ENCODE results near the gene PILRB.
"Not testable (repeated sequence)": the region's sequence is repeated elsewhere in the genome, so short reads cannot be mapped to it uniquely, and the experiment has no call there.

The PILRB gene

GRCh38 chr7:100358027-100358856 is at the start of gene PILRB:
Gene PILRB, plus strand, starts transcription at chr7:100358117. Its CDS starts 186 bp downstream, at chr7:100358303.
- DNase-seq (ENCODE audit: low spot score), result no peak
- FAIRE-seq, result no peak

- not testable (repeated sequence) for FAIRE-seq; DNase-seq (ENCODE audit: low spot score)
Observed at GRCh38 chr7:100318329-100318728, 39.6 kb upstream of the PILRB start.

- FAIRE-seq, result peak; percentile 67
- not testable (repeated sequence) for DNase-seq (ENCODE audit: low spot score)
Observed at GRCh38 chr7:100321648-100322047, 36.3 kb upstream of the PILRB start.

DNA sequence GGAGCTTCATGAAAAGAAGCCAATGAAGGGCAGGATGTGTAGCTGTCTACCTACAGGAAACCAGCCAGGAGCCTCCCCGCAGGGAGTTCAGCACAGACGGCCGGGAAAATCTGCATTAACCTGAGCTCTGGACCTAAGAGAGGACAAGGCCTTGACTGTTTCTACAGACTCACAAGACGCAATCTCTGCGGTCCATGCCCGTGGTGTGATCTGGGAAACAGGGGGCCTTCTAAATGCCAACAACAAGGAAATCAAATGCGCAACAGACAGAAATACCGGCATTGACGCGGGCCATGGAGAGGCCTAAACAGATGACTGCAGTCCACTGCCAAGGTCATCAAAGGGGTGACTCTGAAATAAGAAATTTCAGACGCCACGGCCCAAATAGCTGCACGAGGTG is 33.7 kb upstream of the PILRB start:
- FAIRE-seq; DNase-seq (ENCODE audit: low spot score): not testable (repeated sequence)

DNA sequence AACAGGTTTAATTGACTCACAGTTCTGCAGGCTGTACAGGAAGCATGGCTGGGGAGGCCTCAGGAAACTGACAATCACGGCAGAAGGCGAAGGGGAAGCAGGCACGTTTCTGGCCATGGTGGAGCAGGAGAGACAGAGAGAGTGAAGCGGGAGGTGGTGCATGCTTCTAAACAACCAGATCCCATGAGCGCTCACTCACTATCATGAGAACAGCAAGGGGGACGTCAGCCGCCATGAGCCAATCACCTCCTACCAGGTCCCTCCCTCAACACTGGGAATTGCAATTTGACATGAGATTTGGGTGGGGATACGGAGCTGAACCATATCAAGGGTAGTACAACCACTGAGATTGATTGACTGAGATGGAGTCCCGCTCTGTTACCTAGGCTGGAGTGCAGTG is 32.2 kb upstream of the PILRB start:
- FAIRE-seq; DNase-seq (ENCODE audit: low spot score): not testable (repeated sequence)

GRCh38 chr7:100326914-100327313 is 31.0 kb upstream of the PILRB start:
- not testable (repeated sequence) for DNase-seq (ENCODE audit: low spot score); FAIRE-seq

DNA sequence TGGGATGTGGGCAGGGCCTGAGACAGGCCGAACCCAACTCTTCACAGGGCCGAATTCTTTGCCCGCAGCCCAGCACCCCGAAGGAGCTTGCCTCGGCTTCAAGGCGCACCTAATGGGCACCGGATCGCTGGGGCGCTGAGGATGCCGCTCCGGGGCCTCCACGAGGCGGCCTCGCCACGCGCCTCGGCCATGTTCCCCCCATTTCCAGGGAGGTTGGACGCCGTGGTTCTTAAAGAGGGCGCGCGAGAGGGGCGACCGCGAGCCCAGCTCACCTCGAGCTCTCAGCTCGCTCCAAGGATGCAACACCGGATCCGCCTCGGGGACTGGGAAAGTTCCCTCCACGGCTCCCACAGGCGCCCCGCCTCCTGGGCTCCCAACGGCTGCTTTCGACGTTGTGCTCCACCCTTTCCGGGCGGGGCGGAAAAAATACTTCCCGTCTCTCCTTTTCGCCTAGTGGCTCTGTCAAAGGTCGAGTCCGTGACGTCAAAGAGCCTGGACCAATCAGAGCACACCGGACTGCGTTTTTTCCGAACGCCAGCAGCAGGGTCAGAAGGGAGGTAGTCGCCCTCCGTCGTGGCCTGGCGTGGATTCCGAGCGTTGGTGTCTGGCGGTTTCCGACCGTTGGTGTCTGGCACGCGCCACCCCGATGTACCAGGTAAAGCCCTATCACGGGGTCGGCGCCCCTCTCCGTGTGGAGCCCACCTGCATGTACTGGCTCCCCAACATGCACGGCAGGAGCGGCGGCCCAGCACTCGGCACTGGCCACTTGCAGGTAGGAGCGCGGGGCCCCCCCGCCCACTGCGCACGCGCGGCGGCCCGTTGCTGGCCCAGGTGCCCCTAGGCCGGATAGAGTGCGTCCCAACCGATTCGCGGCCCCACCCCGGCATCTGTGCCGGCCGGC is 22.1 kb upstream of the PILRB start:
- FAIRE-seq (peak; percentile 97), DNase-seq (ENCODE audit: low spot score) (peak; percentile 92)

DNA sequence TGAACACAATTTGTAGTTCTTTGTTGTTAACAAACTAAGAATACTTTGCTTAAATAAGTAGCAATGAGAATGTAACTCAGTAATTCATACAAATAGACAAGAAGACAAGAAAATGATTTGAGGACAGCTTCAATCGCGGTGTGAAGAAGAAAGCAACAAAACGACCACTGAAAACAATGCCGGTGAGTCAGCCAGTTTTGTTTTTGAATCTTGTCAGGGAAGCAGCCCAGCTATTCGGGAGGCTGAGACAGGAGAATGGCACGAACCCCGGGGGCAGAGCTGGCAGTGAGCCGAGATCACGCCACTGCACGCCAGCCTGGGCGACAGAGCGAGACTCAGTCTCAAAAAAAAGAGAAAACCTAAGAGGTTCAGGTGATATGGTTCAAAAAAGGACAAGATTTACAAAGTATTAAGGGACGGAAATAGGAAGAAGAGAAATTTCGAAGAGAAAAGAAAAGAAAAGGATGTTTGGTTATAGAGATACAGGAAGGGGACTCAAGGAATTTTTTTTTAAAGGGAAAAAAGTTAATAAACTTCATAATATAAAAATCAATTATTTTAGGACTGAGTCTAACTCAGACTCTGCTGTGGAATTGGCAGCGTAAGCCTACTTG is 19.7 kb upstream of the PILRB start:
- not testable (repeated sequence) for FAIRE-seq

DNA sequence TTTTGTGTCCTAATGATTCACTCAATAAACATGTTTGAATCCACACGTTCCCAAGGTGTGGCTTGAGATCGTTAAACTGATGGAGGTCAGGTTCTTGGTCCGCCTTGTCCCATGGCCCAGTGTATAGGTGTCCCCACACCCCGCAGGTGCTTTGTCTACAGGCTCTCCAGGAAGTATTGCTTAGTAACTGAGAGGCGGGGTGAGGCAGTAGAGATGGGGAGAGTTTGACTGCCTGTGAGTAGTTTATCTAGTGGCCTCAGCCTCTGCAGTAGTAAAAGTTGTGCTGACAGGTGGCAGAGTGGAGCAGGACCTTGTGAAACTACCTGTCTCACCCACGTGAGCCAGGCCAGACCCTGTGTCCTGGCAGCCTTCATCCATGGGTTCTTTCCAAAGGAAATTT is 16.6 kb upstream of the PILRB start:
- DNase-seq (ENCODE audit: low spot score); FAIRE-seq: not testable (repeated sequence)

More for the DNA sequence above, 19.7 kb upstream of the PILRB start:
- DNase-seq (ENCODE audit: low spot score), result not testable (repeated sequence)

GRCh38 chr7:100342765-100343164 is 15.2 kb upstream of the PILRB start:
- no peak for FAIRE-seq
- DNase-seq (ENCODE audit: low spot score), result no peak

- not testable (repeated sequence) for DNase-seq (ENCODE audit: low spot score); FAIRE-seq
Observed at GRCh38 chr7:100344124-100344559, 13.8 kb upstream of the PILRB start.

- FAIRE-seq, result not testable (repeated sequence)
- DNase-seq (ENCODE audit: low spot score), result peak; percentile 81
Observed at GRCh38 chr7:100344560-100345287, 13.2 kb upstream of the PILRB start.

GRCh38 chr7:100345288-100345672 is 12.6 kb upstream of the PILRB start:
- FAIRE-seq, result peak; percentile 60
- DNase-seq (ENCODE audit: low spot score), result peak; percentile 60

DNA sequence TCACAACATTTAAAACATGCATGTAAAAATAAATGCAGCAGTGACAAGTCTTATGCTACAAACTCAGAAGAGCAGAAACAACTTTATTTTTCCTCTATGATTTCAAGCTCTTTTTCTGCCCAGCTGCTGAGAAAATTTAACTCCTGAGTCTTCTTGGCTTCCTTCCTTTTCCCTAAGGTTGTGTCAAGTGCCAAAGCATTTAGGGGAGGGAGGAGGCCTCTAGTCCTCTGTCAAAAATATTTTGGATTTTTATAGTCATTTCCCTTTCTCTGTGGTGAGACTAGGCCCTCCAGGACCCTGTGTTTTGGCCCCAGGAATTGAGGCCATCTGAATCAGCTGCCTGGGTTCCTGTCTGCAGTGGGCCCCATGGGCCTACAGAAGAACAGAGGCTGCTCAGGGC is 11.0 kb upstream of the PILRB start:
- DNase-seq (ENCODE audit: low spot score), result no peak
- no peak for FAIRE-seq

DNA sequence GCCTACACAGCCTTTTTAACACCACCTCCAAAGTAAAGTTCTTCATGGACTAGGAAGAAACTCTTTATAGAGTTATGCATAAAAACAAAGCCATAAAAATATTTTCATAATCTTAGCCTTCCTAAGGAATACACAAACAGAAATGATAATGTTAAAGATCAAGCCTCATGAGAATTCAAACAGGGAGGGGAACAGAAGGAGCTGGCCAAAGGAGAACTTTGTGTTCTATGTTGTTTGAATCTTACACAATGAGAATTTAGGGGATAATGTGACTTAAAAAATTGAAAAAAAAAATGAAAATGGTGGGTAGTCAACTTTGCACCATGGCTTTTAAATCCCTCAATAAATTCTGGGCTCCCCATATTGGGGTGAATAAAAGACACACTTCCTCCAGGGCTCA is 9.1 kb upstream of the PILRB start:
- DNase-seq (ENCODE audit: low spot score), result no peak
- no peak for FAIRE-seq

GRCh38 chr7:100349757-100350156 is 8.2 kb upstream of the PILRB start:
- no peak for DNase-seq (ENCODE audit: low spot score)
- no peak for FAIRE-seq

- FAIRE-seq, result no peak
Observed at GRCh38 chr7:100351657-100352058, 6.3 kb upstream of the PILRB start.

DNA sequence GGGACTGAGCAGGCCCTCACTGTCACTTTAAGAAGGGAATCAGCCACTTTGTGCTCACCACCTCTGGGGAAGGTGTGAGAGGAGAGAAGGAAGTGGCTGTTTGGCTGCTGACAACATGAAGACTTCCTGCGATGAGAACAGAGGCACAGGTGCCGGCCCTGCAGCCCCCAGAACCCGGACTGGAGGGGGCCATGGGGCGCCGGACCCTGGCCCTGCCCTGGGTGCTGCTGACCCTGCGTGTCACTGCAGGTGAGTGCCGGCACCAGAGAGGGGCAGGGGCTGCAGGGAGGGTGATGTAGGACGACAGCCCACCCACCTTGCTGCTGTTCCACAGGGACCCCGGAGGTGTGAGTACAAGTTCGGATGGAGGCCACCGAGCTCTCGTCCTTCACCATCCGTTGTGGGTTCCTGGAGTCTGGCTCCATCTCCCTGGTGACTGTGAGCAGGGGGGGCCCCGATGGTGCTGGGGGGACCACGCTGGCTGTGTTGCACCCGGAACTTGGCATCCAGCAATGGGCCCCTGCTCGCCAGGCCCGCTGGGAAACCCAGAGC is 5.6 kb upstream of the PILRB start:
- not testable (repeated sequence) for FAIRE-seq; DNase-seq (ENCODE audit: low spot score)

More at GRCh38 chr7:100351657-100352058, 6.3 kb upstream of the PILRB start:
- no peak for DNase-seq (ENCODE audit: low spot score)

DNA sequence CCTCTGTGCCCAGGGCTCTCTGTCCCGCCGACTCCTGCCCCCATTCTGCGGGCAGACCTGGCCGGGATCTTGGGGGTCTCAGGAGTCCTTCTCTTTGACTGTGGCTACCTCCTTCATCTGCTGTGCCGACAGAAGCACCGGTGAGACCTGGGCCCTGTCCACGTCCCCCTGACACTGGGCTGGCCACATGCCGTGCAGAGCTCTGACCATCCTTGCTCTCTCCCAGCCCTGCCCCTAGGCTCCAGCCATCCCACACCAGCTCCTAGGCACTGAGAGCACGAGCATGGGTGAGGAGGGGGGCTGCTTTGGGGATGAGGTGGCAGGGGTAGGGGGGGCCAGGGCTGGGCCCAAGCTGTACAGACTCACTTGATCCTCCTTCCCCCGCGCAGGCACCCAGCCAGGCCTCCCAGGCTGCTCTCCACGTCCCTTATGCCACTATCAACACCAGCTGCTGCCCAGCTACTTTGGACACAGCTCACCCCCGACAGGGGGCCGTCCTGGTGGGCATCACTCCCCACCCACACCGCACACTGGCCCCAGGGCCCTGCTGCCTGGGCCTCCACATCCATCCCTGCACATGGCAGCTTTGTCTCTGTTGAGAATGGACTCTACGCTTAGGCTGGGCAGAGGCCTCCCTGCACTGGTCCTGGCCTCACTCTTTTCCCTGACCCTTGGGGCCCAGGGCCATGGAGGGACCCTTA is 4.8 kb upstream of the PILRB start:
- DNase-seq (ENCODE audit: low spot score) (no peak), FAIRE-seq (no peak)

All from RCC 7860 (cell line).